ENCODE results near the gene ZFY. TPM values are rescaled to one million over a fixed set of nuclear protein-coding genes. Genes with fewer than 3 reads are reported as not detected.

Gene ZFY
- polyA plus RNA-seq, 1 donor (not counting 4 experiments of a cell fraction or from before 2014, with no cell fraction given) = not detected

GRCh38 chrY:2969561-2969960, 34.4 kb downstream of the ZFY start:
- H3K9me1 ChIP-seq (ENCODE audit: control insufficient read depth, extremely low read depth, insufficient read depth, low read length) = no peaks in the 10 kb centered on the region
- no peak for DNase-seq (ENCODE audit: low read depth, low spot score)
- H3K79me2 ChIP-seq (ENCODE audit: control insufficient read depth, insufficient read depth, low read length) = no peaks in the 10 kb centered on the region
- H2AFZ ChIP-seq (ENCODE audit: control insufficient read depth, low read length) = no peak overlapping the region
- no peak overlapping the region for H3K4me3 ChIP-seq (ENCODE audit: control insufficient read depth in 2 of 3, extremely low read depth in 1 of 3, insufficient read depth in 2 of 3, low read depth in 1 of 3, low read length in 3 of 3)
- no peaks in the 10 kb centered on the region for H3K9me3 ChIP-seq (ENCODE audit: control insufficient read depth, low read depth, low read length)
- no peak for TF ChIP-seq CTCF (optimal IDR thresholded peaks at IDR 0.05 in 1 of 3, IDR thresholded peaks at IDR 0.05 in 1 of 3, conservative IDR thresholded peaks at IDR 0.05 in 1 of 3; ENCODE audit: extremely low read depth in 1 of 3, insufficient read depth in 2 of 3, low read length in 3 of 3)
- no peak for TF ChIP-seq EZH2 (IDR thresholded peaks at IDR 0.05; ENCODE audit: low read length)
- dilution Hi-C loops (cut with MboI; ENCODE audit: extremely low pct_ligation_motif_present, low sequenced_read_pairs) = no loop called here
- H3K4me1 ChIP-seq (ENCODE audit: control insufficient read depth, extremely low read depth, insufficient read depth, low read length) = no peaks in the 10 kb centered on the region
- H3K27ac ChIP-seq (ENCODE audit: control insufficient read depth, insufficient read depth, low read length) = no peak overlapping the region
- no peak for FAIRE-seq
- no peaks in the 10 kb centered on the region for H4K20me1 ChIP-seq (ENCODE audit: control insufficient read depth, extremely low read depth, insufficient read depth, low read length)
- no peaks in the 10 kb centered on the region for H3K36me3 ChIP-seq (ENCODE audit: control insufficient read depth in 2 of 2, extremely low read depth in 1 of 2, insufficient read depth in 2 of 2, low read length in 2 of 2)
- no peaks in the 10 kb centered on the region for H3K27me3 ChIP-seq (ENCODE audit: control insufficient read depth, extremely low read depth, insufficient read depth, low read length)
- H3K4me2 ChIP-seq (ENCODE audit: control insufficient read depth, extremely low read depth, insufficient read depth, low read depth, low read length) = no peak overlapping the region
- H3K9ac ChIP-seq (ENCODE audit: control insufficient read depth, extremely low read depth, insufficient read depth, low read length) = no peak overlapping the region

- DNase-seq (ENCODE audit: low read depth, low spot score) (no peak), FAIRE-seq (no peak)
- H3K27ac ChIP-seq (ENCODE audit: control insufficient read depth, insufficient read depth, low read length) = no peak overlapping the region
- H3K4me3 ChIP-seq (ENCODE audit: control insufficient read depth in 2 of 3, extremely low read depth in 1 of 3, insufficient read depth in 2 of 3, low read depth in 1 of 3, low read length in 3 of 3) = no peak overlapping the region
- H3K79me2 ChIP-seq (ENCODE audit: control insufficient read depth, insufficient read depth, low read length) = no peaks in the 10 kb centered on the region
- no peak overlapping the region for H3K9ac ChIP-seq (ENCODE audit: control insufficient read depth, extremely low read depth, insufficient read depth, low read length)
- no peaks in the 10 kb centered on the region for H3K36me3 ChIP-seq (ENCODE audit: control insufficient read depth in 2 of 2, extremely low read depth in 1 of 2, insufficient read depth in 2 of 2, low read length in 2 of 2)
- dilution Hi-C loops (cut with MboI; ENCODE audit: extremely low pct_ligation_motif_present, low sequenced_read_pairs) = no loop called here
- H3K9me1 ChIP-seq (ENCODE audit: control insufficient read depth, extremely low read depth, insufficient read depth, low read length) = no peaks in the 10 kb centered on the region
- no peaks in the 10 kb centered on the region for H4K20me1 ChIP-seq (ENCODE audit: control insufficient read depth, extremely low read depth, insufficient read depth, low read length)
- no peak overlapping the region for H3K4me2 ChIP-seq (ENCODE audit: control insufficient read depth, extremely low read depth, insufficient read depth, low read depth, low read length)
- H3K9me3 ChIP-seq (ENCODE audit: control insufficient read depth, low read depth, low read length) = no peaks in the 10 kb centered on the region
- no peaks in the 10 kb centered on the region for H3K4me1 ChIP-seq (ENCODE audit: control insufficient read depth, extremely low read depth, insufficient read depth, low read length)
- no peaks in the 10 kb centered on the region for H3K27me3 ChIP-seq (ENCODE audit: control insufficient read depth, extremely low read depth, insufficient read depth, low read length)
- no peak for TF ChIP-seq CTCF (optimal IDR thresholded peaks at IDR 0.05 in 1 of 3, IDR thresholded peaks at IDR 0.05 in 1 of 3, conservative IDR thresholded peaks at IDR 0.05 in 1 of 3; ENCODE audit: extremely low read depth in 1 of 3, insufficient read depth in 2 of 3, low read length in 3 of 3)
- no peak for TF ChIP-seq EZH2 (IDR thresholded peaks at IDR 0.05; ENCODE audit: low read length)
- no peak overlapping the region for H2AFZ ChIP-seq (ENCODE audit: control insufficient read depth, low read length)
Observed at GRCh38 chrY:2972708-2973107, 37.5 kb downstream of the ZFY start.

Measured in keratinocyte (primary cell).